ENCODE data around the gene DLG2. TPM values are rescaled to one million over a fixed set of nuclear protein-coding genes. Genes with fewer than 3 reads are reported as not detected.

DLG2 gene
- total RNA-seq, 1 donor from 2014 or later, result 0.17 TPM

- H3K4me3 ChIP-seq (ENCODE audit: low read depth, low read length), result no peak overlapping the region
- TF ChIP-seq CTCF (conservative IDR thresholded peaks at IDR 0.05; ENCODE audit: low read depth, low read length), result no peak
- no peak for DNase-seq (ENCODE audit: low read depth)
Measured at GRCh38 chr11:83922953-83923352, 1704.2 kb downstream of the DLG2 start.

- no peak for TF ChIP-seq CTCF (conservative IDR thresholded peaks at IDR 0.05; ENCODE audit: low read depth, low read length)
- no peak for DNase-seq (ENCODE audit: low read depth)
- H3K4me3 ChIP-seq (ENCODE audit: low read depth, low read length), result no peak overlapping the region
Measured at GRCh38 chr11:83922318-83922717, 1704.8 kb downstream of the DLG2 start.

GRCh38 chr11:83921447-83922192 lies 1705.5 kb downstream of the DLG2 start:
- TF ChIP-seq CTCF (conservative IDR thresholded peaks at IDR 0.05; ENCODE audit: low read depth, low read length), result no peak
- DNase-seq (ENCODE audit: low read depth), result no peak
- H3K4me3 ChIP-seq (ENCODE audit: low read depth, low read length), result no peak overlapping the region

GRCh38 chr11:83918476-83918875 lies 1708.7 kb downstream of the DLG2 start:
- no peak for DNase-seq (ENCODE audit: low read depth)
- no peak for TF ChIP-seq CTCF (conservative IDR thresholded peaks at IDR 0.05; ENCODE audit: low read depth, low read length)
- H3K4me3 ChIP-seq (ENCODE audit: low read depth, low read length), result no peak overlapping the region

- no peak for TF ChIP-seq CTCF (conservative IDR thresholded peaks at IDR 0.05; ENCODE audit: low read depth, low read length)
- H3K4me3 ChIP-seq (ENCODE audit: low read depth, low read length), result no peak overlapping the region
- no peak for DNase-seq (ENCODE audit: low read depth)
Measured at GRCh38 chr11:83914995-83915394, 1712.1 kb downstream of the DLG2 start.

- no peak overlapping the region for H3K4me3 ChIP-seq (ENCODE audit: low read depth, low read length)
- DNase-seq (ENCODE audit: low read depth), result peak; percentile 25
- no peak for TF ChIP-seq CTCF (conservative IDR thresholded peaks at IDR 0.05; ENCODE audit: low read depth, low read length)
Measured at GRCh38 chr11:83909579-83910534, 1717.3 kb downstream of the DLG2 start.

Data from epithelial cell of proximal tubule (primary cell).